Progenitor cell of endocrine pancreas (in vitro differentiated cells): ENCODE measurements around the gene TRAF6. TPM values are rescaled to one million over a fixed set of nuclear protein-coding genes. Genes with fewer than 3 reads are reported as not detected.

Experiments
- DNase-seq: peaks from one replicate; pipeline ENCODE4 v3.0.0; 2021; ENCODE audit warnings: low spot score; ENCODE audit not compliant: unreplicated experiment
- H3K27ac Mint-ChIP-seq: 2 replicates; pipeline ENCODE4 v1.8.0; 2021; ENCODE audit warnings: mild to moderate bottlenecking, moderate library complexity, mixed read lengths
- H3K27me3 Mint-ChIP-seq: 2 replicates; pipeline ENCODE4 v1.8.0; 2021; ENCODE audit warnings: mixed read lengths
- H3K36me3 Mint-ChIP-seq: 2 replicates; pipeline ENCODE4 v1.8.0; 2022; ENCODE audit warnings: mixed read lengths; ENCODE audit not compliant: insufficient read depth
- H3K4me1 Mint-ChIP-seq: 2 replicates; pipeline ENCODE4 v1.8.0; 2021; ENCODE audit warnings: low read depth, mixed read lengths
- H3K4me3 Mint-ChIP-seq: 2 replicates; pipeline ENCODE4 v1.8.0; 2021; ENCODE audit warnings: low read depth, mild to moderate bottlenecking, moderate library complexity, mixed read lengths
- H3K9me3 Mint-ChIP-seq: 2 replicates; pipeline ENCODE4 v1.8.0; 2021; ENCODE audit warnings: low read depth, mixed read lengths
- total RNA-seq: library from RNA; stranded (reverse); gene quantifications from 2 replicates; pipeline ENCODE4 v1.2.1, GENCODE V29; 2021
- TF ChIP-seq, protein P1 (sequence below): fragments of 200-600 bp; sonication (generic); IDR thresholded peaks from one replicate; pipeline ENCODE4 v1.5.0; 2021; ENCODE audit warnings: antibody characterized with exemption, mild to moderate bottlenecking; ENCODE audit not compliant: unreplicated experiment

The TRAF6 gene
- total RNA-seq, 1 donor from 2014 or later, result 15.1 TPM

DNA sequence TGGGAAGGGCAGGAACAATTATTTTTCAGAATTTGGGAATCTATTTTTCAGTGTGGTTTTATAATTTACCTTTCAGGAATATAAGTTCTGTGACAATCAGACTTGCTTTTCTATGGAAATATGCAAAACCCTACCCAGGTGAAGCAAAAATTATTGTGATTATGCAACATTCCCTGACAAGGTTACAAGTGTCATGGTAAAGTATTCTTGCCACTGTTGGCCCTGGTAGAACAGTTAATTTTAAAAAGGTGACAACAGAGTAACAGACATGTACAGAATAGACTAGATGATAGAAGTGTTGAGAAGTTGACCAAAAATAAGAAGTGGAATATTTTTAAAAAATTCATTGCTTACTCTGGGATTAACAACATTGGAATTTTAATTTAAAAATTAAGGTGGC is 29.2 kb downstream of the TRAF6 start:
- no peak overlapping the region for H3K27ac Mint-ChIP-seq
- no peaks in the 10 kb centered on the region for H3K4me1 Mint-ChIP-seq
- DNase-seq, result no peak
- TF ChIP-seq, protein P1, sequence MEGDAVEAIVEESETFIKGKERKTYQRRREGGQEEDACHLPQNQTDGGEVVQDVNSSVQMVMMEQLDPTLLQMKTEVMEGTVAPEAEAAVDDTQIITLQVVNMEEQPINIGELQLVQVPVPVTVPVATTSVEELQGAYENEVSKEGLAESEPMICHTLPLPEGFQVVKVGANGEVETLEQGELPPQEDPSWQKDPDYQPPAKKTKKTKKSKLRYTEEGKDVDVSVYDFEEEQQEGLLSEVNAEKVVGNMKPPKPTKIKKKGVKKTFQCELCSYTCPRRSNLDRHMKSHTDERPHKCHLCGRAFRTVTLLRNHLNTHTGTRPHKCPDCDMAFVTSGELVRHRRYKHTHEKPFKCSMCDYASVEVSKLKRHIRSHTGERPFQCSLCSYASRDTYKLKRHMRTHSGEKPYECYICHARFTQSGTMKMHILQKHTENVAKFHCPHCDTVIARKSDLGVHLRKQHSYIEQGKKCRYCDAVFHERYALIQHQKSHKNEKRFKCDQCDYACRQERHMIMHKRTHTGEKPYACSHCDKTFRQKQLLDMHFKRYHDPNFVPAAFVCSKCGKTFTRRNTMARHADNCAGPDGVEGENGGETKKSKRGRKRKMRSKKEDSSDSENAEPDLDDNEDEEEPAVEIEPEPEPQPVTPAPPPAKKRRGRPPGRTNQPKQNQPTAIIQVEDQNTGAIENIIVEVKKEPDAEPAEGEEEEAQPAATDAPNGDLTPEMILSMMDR, result no peak
- H3K36me3 Mint-ChIP-seq, result peaks cover 10% of the 10 kb centered on the region
- no peaks in the 10 kb centered on the region for H3K27me3 Mint-ChIP-seq
- no peaks in the 10 kb centered on the region for H3K9me3 Mint-ChIP-seq
- no peak overlapping the region for H3K4me3 Mint-ChIP-seq

DNA sequence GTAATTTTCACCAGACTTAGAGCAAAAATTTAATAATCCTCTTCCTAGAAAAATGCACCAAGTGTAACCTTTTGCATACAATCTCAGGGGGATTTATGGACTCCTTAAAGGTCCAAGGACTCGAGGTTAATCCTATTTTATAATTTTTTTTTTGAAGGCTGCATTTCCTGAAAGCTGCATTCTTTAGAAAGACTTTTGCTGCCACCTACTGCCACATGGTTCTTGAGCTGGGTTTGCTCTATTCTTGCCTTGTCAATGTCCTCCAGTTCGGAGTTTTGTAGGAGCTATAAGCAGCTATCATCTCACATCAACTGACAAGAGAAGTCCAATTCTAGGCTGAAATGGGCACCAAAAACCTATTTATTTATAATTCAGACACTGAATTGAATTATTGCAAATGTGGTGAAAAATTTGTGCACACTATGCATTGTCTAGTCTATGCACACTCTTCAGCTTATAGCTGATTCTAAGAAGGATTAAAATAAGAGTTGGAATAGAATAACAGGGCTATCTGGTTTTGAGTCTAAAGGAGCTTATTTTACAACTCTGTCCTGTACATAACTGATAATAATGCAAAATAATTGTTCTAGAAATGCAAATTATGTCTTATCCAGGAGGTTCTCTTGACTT is 31.3 kb downstream of the TRAF6 start:
- DNase-seq, result no peak

DNA sequence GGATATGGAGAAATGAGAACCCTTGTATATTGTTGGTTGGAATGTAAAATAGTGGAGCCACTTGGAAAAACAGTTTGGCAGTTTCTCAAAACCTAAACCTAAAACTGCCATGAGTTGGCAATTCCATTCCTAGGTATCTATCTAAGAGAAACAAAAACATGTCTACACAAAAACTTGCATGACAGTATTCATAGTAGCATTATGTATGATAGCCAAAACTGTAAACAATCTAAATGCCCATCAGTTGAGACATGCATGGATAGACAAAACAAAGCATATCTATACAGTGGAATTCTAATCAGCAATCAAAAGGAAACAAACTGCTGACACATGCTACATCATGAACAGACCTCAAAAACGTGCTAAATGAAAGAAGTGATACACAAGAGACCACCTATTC is 34.9 kb downstream of the TRAF6 start:
- TF ChIP-seq, protein P1, result no peak
- no peak overlapping the region for H3K27ac Mint-ChIP-seq
- no peaks in the 10 kb centered on the region for H3K9me3 Mint-ChIP-seq
- no peak for DNase-seq
- H3K4me1 Mint-ChIP-seq, result no peaks in the 10 kb centered on the region
- H3K27me3 Mint-ChIP-seq, result peaks cover 3% of the 10 kb centered on the region
- no peak overlapping the region for H3K4me3 Mint-ChIP-seq
- no peaks in the 10 kb centered on the region for H3K36me3 Mint-ChIP-seq

More for the DNA sequence above, 31.3 kb downstream of the TRAF6 start:
- Mint-ChIP-seq H3K27ac (no peak overlapping the region), H3K9me3 (no peaks in the 10 kb centered on the region), H3K4me1 (no peaks in the 10 kb centered on the region), H3K4me3 (no peak overlapping the region), H3K36me3 (peaks cover 5% of the 10 kb centered on the region), H3K27me3 (no peaks in the 10 kb centered on the region)
- TF ChIP-seq, protein P1, result peak; percentile 73

DNA sequence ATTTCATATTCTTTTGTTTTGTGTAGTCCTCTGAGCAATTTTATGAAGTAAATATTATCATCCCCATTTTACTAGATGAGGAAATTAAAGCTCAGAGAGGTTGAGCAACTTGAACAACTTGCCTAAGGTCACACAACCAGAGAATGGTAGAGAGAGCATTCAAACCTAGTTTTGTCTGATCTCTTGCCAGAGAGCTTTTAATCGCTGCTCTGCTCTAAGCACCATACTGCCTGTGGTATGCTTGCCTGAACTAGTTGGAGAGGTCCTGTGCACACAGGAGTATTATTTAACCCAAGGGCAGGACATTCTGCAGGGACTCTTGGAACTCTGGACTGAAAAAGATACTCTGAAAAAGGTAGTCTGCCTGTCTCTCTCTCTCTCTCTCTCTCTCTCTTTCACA is 38.5 kb downstream of the TRAF6 start:
- TF ChIP-seq, protein P1, result no peak
- DNase-seq, result no peak
- no peak overlapping the region for H3K27ac Mint-ChIP-seq
- H3K9me3 Mint-ChIP-seq, result no peaks in the 10 kb centered on the region
- H3K4me1 Mint-ChIP-seq, result no peaks in the 10 kb centered on the region
- H3K27me3 Mint-ChIP-seq, result peaks cover 3% of the 10 kb centered on the region
- no peaks in the 10 kb centered on the region for H3K36me3 Mint-ChIP-seq
- no peak overlapping the region for H3K4me3 Mint-ChIP-seq

DNA sequence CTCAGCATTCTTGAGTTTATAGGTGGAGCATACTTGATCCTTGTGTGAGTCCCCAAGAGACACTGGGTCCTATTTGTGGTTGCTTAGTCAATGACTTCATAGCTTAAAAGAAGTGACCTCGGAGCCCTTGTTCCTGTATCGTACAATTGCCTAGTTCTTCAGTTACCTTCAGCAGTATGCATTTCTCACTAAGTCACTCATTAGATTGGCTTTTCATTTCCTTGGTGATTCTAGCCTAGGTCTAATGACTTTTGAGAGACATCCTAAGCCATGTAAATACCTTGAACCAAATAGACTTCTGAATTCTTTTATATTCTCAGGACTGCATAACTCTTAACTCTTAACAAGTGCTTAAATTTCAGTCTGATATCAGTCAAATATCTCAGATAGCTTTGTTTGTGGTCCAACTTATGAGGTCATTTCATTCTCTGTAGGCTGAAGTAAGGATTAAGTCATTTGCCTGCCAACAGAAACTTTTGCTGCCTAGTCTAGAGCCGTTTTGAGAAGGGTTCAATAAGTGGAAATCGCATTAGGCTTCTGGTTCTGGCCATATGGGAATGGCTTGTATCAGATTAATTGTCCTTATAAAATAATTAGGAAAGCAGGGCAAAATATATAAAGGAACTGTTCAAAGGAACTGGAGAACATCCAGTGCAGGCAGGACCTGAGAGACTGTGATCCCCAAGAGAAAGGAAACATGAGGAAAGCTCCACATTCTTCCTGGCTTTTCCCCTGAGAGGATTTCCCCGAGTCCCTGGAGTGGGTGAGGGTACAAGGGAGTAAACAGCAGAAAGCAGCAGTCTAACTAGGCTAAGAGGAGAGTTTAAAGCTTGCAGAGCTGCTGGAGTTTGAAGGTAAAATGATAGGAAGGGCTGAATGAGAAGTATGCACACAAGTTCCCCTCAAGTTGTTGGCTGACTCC is 39.9 kb downstream of the TRAF6 start:
- Mint-ChIP-seq H3K27me3 (peaks cover 3% of the 10 kb centered on the region), H3K27ac (peak overlapping the region; percentile 86), H3K4me1 (no peaks in the 10 kb centered on the region), H3K36me3 (no peaks in the 10 kb centered on the region), H3K9me3 (no peaks in the 10 kb centered on the region), H3K4me3 (no peak overlapping the region)
- no peak for DNase-seq
- TF ChIP-seq, protein P1, result no peak
